ENCODE data around the gene CORIN.

GRCh38 chr4:47744253-47744652, 93.6 kb downstream of the CORIN start:
- TF ChIP-seq, protein P1, sequence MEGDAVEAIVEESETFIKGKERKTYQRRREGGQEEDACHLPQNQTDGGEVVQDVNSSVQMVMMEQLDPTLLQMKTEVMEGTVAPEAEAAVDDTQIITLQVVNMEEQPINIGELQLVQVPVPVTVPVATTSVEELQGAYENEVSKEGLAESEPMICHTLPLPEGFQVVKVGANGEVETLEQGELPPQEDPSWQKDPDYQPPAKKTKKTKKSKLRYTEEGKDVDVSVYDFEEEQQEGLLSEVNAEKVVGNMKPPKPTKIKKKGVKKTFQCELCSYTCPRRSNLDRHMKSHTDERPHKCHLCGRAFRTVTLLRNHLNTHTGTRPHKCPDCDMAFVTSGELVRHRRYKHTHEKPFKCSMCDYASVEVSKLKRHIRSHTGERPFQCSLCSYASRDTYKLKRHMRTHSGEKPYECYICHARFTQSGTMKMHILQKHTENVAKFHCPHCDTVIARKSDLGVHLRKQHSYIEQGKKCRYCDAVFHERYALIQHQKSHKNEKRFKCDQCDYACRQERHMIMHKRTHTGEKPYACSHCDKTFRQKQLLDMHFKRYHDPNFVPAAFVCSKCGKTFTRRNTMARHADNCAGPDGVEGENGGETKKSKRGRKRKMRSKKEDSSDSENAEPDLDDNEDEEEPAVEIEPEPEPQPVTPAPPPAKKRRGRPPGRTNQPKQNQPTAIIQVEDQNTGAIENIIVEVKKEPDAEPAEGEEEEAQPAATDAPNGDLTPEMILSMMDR (IDR thresholded peaks at IDR 0.05) = no peak
- no peak for TF ChIP-seq POLR2A (IDR thresholded peaks at IDR 0.05)
- TF ChIP-seq POLR2AphosphoS5 (IDR thresholded peaks at IDR 0.05) = no peak
- TF ChIP-seq EP300 (IDR thresholded peaks at IDR 0.05) = no peak

Data from suprapubic skin (tissue), 4 donors.